ENCODE results near the gene NFKB1. TPM values are rescaled to one million over a fixed set of nuclear protein-coding genes. Genes with fewer than 3 reads are reported as not detected.
A peak's percentile ranks its signal among the peaks of the same experiment; 100 is the strongest.

Gene NFKB1
- total and polyA plus RNA-seq, 10 of the 15 experiments (the other 5 are each of a cell fraction or from before 2014, with no cell fraction given), result 8.7 to 110 (median 57.3) TPM

GRCh38 chr4:102543030-102543928 lies 42.1 kb downstream of the NFKB1 start (continued):
- TF ChIP-seq ZNF384 (IDR thresholded peaks at IDR 0.05; ENCODE audit: borderline replicate concordance, low read depth, low read length) (no peak), USF1 (IDR thresholded peaks at IDR 0.05; ENCODE audit: borderline replicate concordance, extremely low read length, insufficient read depth, low read depth, low read length) (no peak), E4F1 (IDR thresholded peaks at IDR 0.05; ENCODE audit: borderline replicate concordance, partially characterized antibody) (no peak), KLF5 (IDR thresholded peaks at IDR 0.05; ENCODE audit: partially characterized antibody) (no peak), SP1 (IDR thresholded peaks at IDR 0.05; ENCODE audit: low read depth, low read length) (no peak), HSF1 (IDR thresholded peaks at IDR 0.05; ENCODE audit: low read depth, low read length) (no peak), BMI1 (IDR thresholded peaks at IDR 0.05; ENCODE audit: borderline replicate concordance) (peak; percentile 31; the same call in 1 of the 2 replicates), POU2F2 (IDR thresholded peaks at IDR 0.05; ENCODE audit: borderline replicate concordance, low read depth, low read length) (peak; percentile 60; the same call in 1 of the 3 replicates), ATF3 (IDR thresholded peaks at IDR 0.05; ENCODE audit: borderline replicate concordance, extremely low read depth, low read depth, low read length) (no peak), TCF7 (IDR thresholded peaks at IDR 0.05; ENCODE audit: borderline replicate concordance) (no peak), BCLAF1 (IDR thresholded peaks at IDR 0.05) (no peak), ATF2 (IDR thresholded peaks at IDR 0.05; ENCODE audit: low read length) (peak; percentile 64; the same call in 1 of the 2 replicates), STAT1 (conservative IDR thresholded peaks at IDR 0.05) (no peak), SUZ12 (IDR thresholded peaks at IDR 0.05; ENCODE audit: unreplicated experiment) (no peak), SMC3 (IDR thresholded peaks at IDR 0.05; ENCODE audit: borderline replicate concordance, low read length) (no peak), PKNOX1 (IDR thresholded peaks at IDR 0.05) (peak; percentile 50; the same call in 1 of the 2 replicates)
